ENCODE measurements around the gene KRTAP5-6. TPM values are rescaled to one million over a fixed set of nuclear protein-coding genes. Genes with fewer than 3 reads are reported as not detected.

Gene KRTAP5-6
- total RNA-seq, 2 donors from 2014 or later = not detected

DNA sequence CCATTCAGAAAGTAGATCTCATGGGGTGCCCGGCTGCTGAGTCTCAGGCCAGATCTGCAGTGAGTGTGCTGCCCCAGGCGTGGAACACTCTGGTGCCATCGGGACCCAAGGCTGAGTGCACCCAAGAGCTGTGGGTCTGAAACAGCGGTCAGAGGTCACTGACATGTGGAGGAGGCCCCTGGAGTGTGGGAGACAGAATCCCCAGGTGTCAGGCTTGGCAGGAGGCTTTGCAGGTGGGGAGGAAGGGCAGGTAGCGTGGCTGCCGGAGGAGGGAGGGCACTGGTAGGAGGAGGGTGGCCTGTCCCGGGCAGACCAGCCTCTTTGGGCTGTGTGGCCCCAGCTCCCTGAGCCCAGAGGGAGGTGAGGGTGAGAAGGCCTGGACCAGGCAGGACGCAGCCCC is 31.7 kb upstream of the KRTAP5-6 start:
- no peak for DNase-seq (ENCODE audit: low spot score)
- Histone ChIP-seq H3K4me1 (replicated peaks) (no peaks in the 10 kb centered on the region), H3K36me3 (no peaks in the 10 kb centered on the region), H3K9me3 (no peaks in the 10 kb centered on the region), H3K4me3 (no peak overlapping the region), H3K27me3 (replicated peaks; ENCODE audit: insufficient read depth) (no peaks in the 10 kb centered on the region), H3K27ac (no peak overlapping the region)
- intact Hi-C loops (cut with DNase I) = no loop called here
- TF ChIP-seq POLR2AphosphoS5 (IDR thresholded peaks at IDR 0.05) (no peak), POLR2A (IDR thresholded peaks at IDR 0.05) (no peak)
- TF ChIP-seq, protein P1, sequence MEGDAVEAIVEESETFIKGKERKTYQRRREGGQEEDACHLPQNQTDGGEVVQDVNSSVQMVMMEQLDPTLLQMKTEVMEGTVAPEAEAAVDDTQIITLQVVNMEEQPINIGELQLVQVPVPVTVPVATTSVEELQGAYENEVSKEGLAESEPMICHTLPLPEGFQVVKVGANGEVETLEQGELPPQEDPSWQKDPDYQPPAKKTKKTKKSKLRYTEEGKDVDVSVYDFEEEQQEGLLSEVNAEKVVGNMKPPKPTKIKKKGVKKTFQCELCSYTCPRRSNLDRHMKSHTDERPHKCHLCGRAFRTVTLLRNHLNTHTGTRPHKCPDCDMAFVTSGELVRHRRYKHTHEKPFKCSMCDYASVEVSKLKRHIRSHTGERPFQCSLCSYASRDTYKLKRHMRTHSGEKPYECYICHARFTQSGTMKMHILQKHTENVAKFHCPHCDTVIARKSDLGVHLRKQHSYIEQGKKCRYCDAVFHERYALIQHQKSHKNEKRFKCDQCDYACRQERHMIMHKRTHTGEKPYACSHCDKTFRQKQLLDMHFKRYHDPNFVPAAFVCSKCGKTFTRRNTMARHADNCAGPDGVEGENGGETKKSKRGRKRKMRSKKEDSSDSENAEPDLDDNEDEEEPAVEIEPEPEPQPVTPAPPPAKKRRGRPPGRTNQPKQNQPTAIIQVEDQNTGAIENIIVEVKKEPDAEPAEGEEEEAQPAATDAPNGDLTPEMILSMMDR (IDR thresholded peaks at IDR 0.05) = no peak
- no CpG with 5 or more reads among the region's 8 CpGs for WGBS

DNA sequence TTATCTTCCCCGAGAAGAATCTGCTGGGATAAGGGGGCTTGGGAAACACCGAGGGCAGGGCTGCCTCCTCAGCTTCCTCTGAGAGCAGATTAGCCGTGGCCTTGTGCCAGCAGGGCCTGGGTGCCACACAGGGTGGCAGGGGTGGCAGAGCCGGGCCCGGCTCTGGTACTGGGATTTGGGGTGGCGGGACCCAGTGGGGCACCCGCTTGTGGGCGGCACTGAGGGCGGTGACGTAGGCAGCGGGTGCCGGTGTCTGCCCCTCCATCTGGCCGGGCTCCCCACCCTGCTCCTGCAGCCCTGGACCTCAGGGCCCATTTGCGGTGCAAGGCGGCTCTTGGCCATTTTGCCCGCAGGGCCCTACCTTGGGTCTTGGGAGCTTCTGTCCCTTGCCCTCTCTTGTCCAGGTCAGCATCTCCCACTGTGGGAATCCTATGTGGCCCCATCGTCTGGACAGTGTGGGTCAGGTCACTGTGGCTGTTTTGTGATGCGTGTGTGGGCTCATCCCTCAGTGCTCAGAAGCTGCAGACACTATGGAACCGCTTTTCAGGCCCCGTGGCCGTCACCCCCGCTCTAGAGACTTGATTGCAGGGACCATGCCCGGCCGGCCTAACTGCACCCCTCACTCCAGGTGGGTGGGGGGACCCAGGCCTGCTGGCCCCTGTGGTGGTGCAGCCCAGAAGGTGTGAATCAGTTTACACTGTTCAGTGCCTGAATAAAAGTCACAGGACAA is 29.7 kb upstream of the KRTAP5-6 start:
- H3K27ac ChIP-seq = no peak overlapping the region

DNA sequence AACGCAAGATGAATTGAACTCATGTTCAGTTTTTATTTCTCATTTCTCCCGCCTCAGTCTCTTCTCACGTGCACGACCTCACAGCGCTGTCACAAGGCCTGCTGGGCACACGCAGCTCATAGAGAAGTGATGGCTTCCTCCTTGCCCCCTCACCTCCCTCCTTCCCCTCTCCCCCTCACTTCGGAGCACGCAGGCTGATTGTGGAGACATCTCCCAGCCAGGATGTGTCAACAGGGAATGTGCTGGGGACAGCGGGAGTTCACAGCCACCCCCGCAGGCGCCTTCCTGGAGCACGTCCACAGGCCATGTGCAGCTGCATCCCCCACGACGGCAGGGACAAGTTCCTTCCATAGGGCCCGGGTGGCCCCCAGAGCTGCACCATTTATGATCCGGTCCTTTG is 29.1 kb upstream of the KRTAP5-6 start:
- 48% methylated on average over 16 of the region's 16 CpGs for WGBS
- DNase-seq (ENCODE audit: low spot score) = no peak
- intact Hi-C loops (cut with DNase I) = no loop called here

More for the DNA sequence above, 29.7 kb upstream of the KRTAP5-6 start:
- DNase-seq (ENCODE audit: low spot score) = no peak
- TF ChIP-seq, protein P1 (IDR thresholded peaks at IDR 0.05) = no peak
- no peak for TF ChIP-seq POLR2A (IDR thresholded peaks at IDR 0.05)
- no peak for TF ChIP-seq POLR2AphosphoS5 (IDR thresholded peaks at IDR 0.05)
- H3K4me3 ChIP-seq = no peak overlapping the region
- no peaks in the 10 kb centered on the region for H3K27me3 ChIP-seq (replicated peaks; ENCODE audit: insufficient read depth)
- intact Hi-C loops (cut with DNase I) = no loop called here
- WGBS = 93% methylated on average over 23 of the region's 24 CpGs
- no peaks in the 10 kb centered on the region for H3K9me3 ChIP-seq
- no peaks in the 10 kb centered on the region for H3K36me3 ChIP-seq
- H3K4me1 ChIP-seq (replicated peaks) = no peaks in the 10 kb centered on the region

DNA sequence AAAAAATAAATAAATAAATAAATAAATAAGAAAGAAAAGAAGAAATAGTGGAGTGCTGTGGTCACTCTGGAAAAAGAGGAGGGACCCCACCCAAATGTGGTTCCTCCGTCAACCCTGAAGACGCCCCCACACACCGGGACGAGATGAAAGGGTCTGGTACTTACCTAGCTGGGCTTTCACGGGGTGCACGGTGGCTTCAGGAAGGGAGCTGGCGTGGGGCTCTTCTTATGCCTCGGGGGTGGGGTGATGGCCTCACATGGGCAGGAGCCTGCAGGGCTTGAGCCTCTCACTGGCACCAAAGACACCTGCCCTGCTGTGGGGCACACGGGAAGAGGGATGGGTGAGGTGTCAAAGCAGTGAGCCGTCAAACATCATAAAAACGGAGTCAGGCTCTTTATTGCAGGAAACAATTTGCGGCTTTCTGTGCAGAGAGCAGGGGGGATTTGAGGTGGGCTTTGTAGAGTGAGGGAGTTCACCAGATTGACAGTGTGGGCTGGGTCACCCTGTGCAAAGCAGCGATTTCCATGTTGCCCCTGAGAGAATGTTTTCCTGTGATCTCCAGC is 28.0 kb upstream of the KRTAP5-6 start:
- Histone ChIP-seq H3K36me3 (no peaks in the 10 kb centered on the region), H3K27me3 (replicated peaks; ENCODE audit: insufficient read depth) (no peaks in the 10 kb centered on the region), H3K4me1 (replicated peaks) (no peaks in the 10 kb centered on the region), H3K27ac (no peak overlapping the region), H3K4me3 (no peak overlapping the region), H3K9me3 (no peaks in the 10 kb centered on the region)
- intact Hi-C loops (cut with DNase I) = no loop called here
- DNase-seq (ENCODE audit: low spot score) = no peak
- TF ChIP-seq, protein P1 (IDR thresholded peaks at IDR 0.05) = no peak
- 47% methylated on average over 13 of the region's 13 CpGs for WGBS

More for the DNA sequence above, 29.1 kb upstream of the KRTAP5-6 start:
- TF ChIP-seq POLR2AphosphoS5 (IDR thresholded peaks at IDR 0.05) (no peak), POLR2A (IDR thresholded peaks at IDR 0.05) (no peak)
- TF ChIP-seq, protein P1 (IDR thresholded peaks at IDR 0.05) = no peak
- Histone ChIP-seq H3K36me3 (no peaks in the 10 kb centered on the region), H3K27ac (no peak overlapping the region), H3K4me3 (no peak overlapping the region), H3K27me3 (replicated peaks; ENCODE audit: insufficient read depth) (no peaks in the 10 kb centered on the region), H3K4me1 (replicated peaks) (no peaks in the 10 kb centered on the region), H3K9me3 (no peaks in the 10 kb centered on the region)

Data from prostate gland (tissue), 2 donors.